ENCODE data around the gene RERG.

RERG gene

GRCh38 chr12:15216036-15216889, 5.0 kb downstream of the RERG start:
- no peak for DNase-seq

GRCh38 chr12:15214851-15215601, 6.2 kb downstream of the RERG start:
- no peak for DNase-seq

GRCh38 chr12:15212930-15213329, 8.3 kb downstream of the RERG start:
- DNase-seq = no peak

GRCh38 chr12:15209782-15210181, 11.4 kb downstream of the RERG start:
- DNase-seq = no peak

GRCh38 chr12:15208871-15209656, 12.2 kb downstream of the RERG start:
- DNase-seq = no peak

- no peak for DNase-seq
Observed at GRCh38 chr12:15208140-15208539, 13.1 kb downstream of the RERG start.

- DNase-seq = no peak
Observed at GRCh38 chr12:15206831-15207389, 14.3 kb downstream of the RERG start.

- DNase-seq = no peak
Observed at GRCh38 chr12:15206338-15206737, 14.9 kb downstream of the RERG start.

GRCh38 chr12:15205341-15206010, 15.7 kb downstream of the RERG start:
- DNase-seq = no peak

- no peak for DNase-seq
Observed at GRCh38 chr12:15201456-15201855, 19.8 kb downstream of the RERG start.

GRCh38 chr12:15201056-15201455, 20.2 kb downstream of the RERG start:
- no peak for DNase-seq

- DNase-seq = no peak
Observed at GRCh38 chr12:15200641-15201040, 20.6 kb downstream of the RERG start.

- no peak for DNase-seq
Observed at GRCh38 chr12:15199930-15200329, 21.3 kb downstream of the RERG start.

- DNase-seq = no peak
Observed at GRCh38 chr12:15196678-15197505, 24.3 kb downstream of the RERG start.

GRCh38 chr12:15196221-15196620, 25.0 kb downstream of the RERG start:
- no peak for DNase-seq

GRCh38 chr12:15194456-15195368, 26.5 kb downstream of the RERG start:
- no peak for DNase-seq

GRCh38 chr12:15193946-15194345, 27.3 kb downstream of the RERG start:
- no peak for DNase-seq

GRCh38 chr12:15192720-15193119, 28.5 kb downstream of the RERG start:
- no peak for DNase-seq

GRCh38 chr12:15188127-15188526, 33.1 kb downstream of the RERG start:
- DNase-seq = no peak

- no peak for DNase-seq
Observed at GRCh38 chr12:15186597-15186996, 34.6 kb downstream of the RERG start.

Measured in activated effector memory CD4-positive, alpha-beta T cell treated with Interleukin-2 at 50 U/mL for 16 hours (primary cell).